CD4-positive, alpha-beta T cell treated with Interleukin-10 for 1 hour (primary cell): ENCODE results near the gene AARS1.
"Not testable (repeated sequence)": the region's sequence is repeated elsewhere in the genome, so short reads cannot be mapped to it uniquely, and the experiment has no call there.

Source experiments
- DNase-seq: peaks from one replicate; pipeline ENCODE4 v3.0.0-alpha.2; 2020

Gene AARS1

DNA sequence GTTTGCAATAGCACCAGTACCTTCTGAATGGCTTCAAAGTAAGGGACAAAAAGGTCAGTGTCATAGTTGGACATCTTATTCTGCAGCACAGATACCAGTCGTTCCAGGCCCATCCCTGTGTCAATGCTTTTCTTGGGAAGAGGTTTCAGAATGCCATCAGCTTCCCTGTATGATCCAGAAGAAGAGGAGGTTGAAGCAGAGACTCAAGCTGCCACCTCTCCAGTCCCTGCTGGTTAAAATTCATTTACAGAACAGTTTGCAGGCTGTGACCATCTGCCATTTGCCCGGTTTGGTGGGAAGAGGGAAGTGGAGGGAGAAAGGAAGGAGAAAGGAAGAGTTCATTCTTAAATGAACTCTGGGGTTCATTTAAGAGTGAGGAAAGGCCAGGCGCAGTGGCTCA lies 19.1 kb downstream of the AARS1 start:
- DNase-seq = no peak

- DNase-seq = no peak
Observed at GRCh38 chr16:70269471-70269870, 19.8 kb downstream of the AARS1 start.

GRCh38 chr16:70267922-70268321 lies 21.4 kb downstream of the AARS1 start:
- not testable (repeated sequence) for DNase-seq

DNA sequence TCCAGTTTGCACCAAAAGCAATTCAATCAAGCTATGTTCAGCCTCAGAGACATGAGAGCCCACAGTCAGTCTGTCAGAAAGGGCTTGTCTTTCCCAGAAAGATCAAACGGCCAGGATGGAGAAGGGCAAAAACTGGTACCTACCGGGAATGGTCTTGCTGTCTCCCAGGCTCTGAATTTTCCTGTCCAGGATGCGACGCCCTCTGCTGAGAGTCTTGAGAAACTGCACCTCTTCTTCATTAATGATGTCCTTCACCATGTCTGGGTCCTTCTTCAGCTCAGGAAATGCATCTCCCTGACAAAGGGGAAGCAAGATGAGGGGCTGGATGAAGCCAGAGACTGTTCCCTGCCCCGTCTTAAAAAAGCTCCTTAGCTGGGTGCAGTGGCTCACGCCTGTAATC lies 21.8 kb downstream of the AARS1 start:
- DNase-seq = peak; percentile 39

GRCh38 chr16:70259903-70260302 lies 29.4 kb downstream of the AARS1 start:
- not testable (repeated sequence) for DNase-seq

DNA sequence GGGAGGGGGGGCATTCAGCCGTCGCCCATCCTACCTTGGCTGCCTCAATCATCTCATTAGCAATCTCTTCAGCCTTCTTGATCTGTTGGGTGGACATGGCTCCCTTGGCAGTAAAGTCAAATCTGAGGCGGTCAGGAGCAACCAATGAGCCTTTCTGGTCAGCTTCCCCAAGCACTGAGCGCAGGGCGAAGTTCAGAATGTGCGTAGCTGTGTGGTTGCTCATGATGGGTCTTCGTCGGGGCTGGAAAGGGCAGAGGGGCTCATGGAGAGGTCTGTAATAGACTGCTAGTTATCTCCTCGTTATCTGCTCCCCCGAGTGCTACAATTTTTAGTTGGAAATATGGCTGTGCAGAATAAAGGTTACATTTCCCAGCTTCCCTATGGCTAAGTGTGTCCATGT lies 30.4 kb downstream of the AARS1 start:
- no peak for DNase-seq

GRCh38 chr16:70258065-70258464 lies 31.2 kb downstream of the AARS1 start:
- no peak for DNase-seq

DNA sequence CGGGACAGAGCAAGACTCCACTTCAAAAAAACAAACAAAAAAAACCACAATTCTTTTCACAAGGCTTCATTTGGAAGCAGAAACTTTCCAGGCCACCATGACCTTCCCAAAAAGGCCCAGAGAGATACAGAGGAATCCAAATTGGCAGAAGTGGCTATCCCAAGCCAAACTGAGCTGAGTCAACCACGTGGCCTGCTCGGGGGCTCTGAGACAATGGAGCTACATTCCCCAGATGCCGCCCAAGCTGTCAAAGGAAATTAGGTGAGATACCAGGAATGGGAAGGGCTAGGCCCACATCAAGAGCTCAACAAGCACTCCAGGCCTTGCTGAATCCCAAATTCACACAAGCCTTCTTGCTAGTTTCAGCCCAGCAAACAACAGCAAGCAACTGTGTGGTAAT lies 31.9 kb downstream of the AARS1 start:
- DNase-seq = no peak

DNA sequence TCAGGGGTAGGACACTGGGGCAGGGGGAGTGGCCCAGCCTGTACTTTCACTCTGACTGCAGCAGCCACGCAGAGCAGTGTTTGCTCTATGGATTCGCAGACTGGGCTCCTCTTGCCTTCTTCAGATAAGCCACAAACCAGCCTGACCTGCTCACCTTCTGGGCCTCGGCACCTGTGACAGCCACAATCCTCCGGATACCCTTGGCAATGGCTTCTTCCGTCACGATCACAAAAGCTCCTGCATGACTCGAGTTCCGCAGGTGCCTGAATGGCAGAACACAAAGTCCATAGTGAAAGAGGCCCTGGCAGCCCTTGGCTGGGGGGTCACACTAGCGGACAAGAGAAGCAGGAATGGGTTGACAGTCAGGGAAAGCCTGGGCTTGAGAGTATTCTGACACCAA lies 33.7 kb downstream of the AARS1 start:
- no peak for DNase-seq

- DNase-seq = no peak
Observed at GRCh38 chr16:70254965-70255286, 34.4 kb downstream of the AARS1 start.

DNA sequence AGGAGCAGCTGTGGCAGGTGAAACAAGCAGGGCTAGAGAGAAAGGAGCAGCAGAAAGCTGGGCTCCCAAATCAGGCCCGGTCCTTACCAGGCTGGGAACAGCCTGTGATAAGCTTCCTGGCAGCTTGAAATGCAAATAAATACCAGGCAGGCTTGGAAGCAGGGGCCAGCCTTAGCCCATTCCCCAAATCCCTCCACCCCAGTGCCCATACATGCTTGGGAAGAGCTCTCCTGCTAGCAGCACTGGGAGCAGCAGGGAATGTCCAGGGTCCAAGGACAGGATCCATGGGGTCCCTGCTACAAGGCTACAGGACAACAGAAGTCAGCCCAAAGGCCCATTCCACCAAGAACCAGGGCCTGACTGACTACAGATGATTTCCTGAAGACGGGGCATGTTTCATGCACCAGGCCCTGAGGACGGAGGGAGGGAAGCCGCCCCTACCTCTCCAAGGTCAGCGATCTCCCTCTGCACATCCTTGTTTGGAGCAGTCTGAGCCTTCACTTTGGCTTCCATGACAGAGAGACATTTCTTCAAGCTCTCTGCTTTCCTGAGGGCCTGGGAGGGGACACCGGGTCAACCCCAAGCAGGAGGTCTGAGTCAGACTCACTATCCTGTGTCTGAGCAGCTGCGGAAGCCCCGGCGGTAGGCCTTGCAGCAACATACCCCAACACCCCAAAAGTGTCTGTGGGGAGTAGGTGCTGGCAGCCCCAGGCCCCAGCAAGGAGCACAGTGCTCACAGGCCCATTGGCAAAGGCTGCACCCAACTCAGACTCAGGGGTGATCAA lies 34.9 kb downstream of the AARS1 start:
- DNase-seq = no peak

DNA sequence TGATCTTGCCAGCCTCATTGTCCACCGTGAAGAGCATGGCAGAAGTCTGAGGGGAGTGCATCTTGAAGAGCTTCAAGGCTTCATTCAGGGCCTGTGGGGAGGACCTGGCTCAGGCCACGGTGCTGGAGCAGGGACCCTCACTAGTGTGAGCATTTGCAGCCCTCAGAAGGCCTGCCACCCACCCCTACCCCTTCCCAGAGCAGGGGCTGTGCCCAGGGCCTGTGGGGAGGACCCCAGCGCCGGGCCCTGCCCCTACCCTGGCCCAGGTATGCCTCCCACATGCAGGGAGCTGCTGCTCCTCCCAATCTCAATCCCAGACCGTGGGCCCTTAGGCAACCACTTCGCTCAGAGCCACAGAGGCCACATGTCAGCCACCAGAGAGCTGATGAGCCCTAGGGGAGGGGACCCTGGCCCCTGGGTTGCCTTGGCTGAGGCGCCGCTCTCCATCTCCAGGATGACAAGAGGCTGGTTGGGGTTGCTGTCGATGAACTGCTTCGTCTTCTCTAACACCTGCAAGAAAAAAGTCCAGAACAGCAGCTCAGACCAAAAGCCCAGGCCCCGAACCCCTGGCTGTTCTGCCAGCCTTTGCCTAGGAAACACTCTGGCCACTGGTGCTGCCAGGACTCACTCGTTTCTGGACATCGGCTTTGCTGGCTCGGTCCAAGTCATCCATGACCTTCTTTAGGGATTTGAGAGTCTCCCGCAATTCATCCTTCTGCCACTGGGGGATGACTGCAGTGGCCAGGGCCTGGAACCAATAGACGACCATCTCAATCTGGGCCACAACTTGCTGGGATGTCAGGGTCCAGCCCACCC lies 35.8 kb downstream of the AARS1 start:
- DNase-seq = peak; percentile 49

DNA sequence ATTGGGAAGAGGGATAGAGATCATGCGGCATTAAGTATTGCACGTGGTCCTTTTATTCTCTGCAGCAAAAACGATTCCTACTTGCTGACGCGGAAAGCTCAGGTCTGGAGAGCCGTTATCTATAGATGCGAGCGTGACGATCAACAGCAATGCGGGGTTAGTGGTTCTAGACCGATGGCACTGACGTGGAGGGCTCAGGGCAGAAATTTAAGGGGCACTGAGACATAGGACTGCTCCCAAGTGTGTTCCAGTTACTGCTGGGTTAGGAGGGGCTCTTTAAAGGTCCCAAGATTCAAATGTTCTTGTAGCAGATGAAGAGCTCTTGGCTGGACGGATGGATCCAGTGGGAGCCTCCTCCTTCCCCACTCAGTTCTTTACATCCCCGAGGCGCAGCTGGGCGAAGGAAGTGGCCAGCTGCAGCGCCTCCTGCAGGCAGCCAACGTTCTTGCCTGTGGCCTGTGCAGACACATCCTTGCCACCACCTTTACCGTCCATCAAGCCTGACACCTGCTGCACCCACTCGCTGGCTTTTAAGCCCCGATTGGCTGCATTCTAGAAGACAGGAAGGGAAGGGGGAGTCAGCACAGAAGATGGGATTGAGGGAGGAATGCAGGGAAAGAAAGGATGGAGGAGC lies 36.8 kb downstream of the AARS1 start:
- no peak for DNase-seq

GRCh38 chr16:70251629-70252354 lies 37.5 kb downstream of the AARS1 start, which contains the start of gene EXOSC6:
TSS of gene EXOSC6 (minus strand) at chr16:70251940. CDS start at chr16:70251900, 40 bp downstream.
- peak; percentile 93 for DNase-seq

GRCh38 chr16:70250748-70251628 lies 38.3 kb downstream of the AARS1 start:
- DNase-seq = no peak

GRCh38 chr16:70249697-70250096 lies 39.6 kb downstream of the AARS1 start:
- not testable (repeated sequence) for DNase-seq

GRCh38 chr16:70238773-70239172 lies 50.5 kb downstream of the AARS1 start:
- not testable (repeated sequence) for DNase-seq

GRCh38 chr16:70231831-70232230 lies 57.5 kb downstream of the AARS1 start:
- not testable (repeated sequence) for DNase-seq

DNA sequence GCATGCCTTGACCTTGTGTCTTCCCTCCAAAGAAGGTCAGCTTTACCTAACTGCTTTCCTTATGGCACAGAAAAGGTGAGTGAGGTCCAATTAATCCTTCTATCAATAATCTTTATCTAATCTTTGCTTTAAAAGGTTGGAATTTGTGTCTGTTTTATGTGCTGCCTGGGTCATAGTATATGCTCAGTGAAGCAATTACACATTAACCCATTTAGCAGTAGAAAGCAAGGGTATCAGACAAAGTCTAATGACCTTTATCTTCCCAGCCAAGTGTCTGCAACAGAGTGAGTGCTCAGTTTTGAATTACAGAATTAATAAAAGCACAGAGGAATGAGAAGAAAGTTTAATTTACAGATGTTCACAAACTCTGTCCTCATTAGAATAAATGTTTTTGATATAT lies 63.3 kb downstream of the AARS1 start:
- DNase-seq = not testable (repeated sequence)

DNA sequence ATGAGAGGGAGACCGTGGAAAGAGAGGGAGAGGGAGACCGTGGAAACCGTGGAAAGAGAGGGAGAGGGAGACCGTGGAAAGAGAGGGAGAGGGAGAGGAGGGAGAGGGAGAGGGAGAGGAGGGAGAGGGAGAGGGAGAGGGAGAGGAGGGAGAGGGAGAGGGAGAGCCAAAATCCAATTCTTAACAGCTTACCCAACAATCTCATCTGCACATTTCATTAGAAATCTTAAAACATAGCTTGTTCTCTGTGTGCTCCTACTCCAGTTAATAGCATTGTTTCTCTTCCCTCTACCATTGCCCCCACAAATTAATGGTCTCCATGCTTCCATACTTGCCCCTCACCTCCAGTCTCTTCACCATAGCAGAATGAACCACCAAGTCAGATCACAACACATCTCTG lies 63.9 kb downstream of the AARS1 start:
- DNase-seq = not testable (repeated sequence)

DNA sequence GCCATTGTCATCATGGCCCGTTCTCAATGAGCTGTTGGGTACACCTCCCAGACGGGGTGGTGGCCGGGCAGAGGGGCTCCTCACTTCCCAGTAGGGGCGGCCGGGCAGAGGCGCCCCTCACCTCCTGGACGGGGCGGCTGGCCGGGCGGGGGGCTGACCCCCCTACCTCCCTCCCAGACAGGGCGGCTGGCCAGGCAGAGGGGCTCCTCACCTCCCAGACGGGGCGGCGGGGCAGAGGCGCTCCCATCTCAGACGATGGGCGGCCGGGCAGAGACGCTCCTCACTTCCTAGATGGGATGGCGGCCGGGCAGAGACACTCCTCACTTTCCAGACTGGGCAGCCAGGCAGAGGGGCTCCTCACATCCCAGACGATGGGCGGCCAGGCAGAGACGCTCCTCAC lies 64.7 kb downstream of the AARS1 start:
- DNase-seq = not testable (repeated sequence)

GRCh38 chr16:70223971-70224513 lies 65.3 kb downstream of the AARS1 start:
- not testable (repeated sequence) for DNase-seq
